Inferior parietal cortex (tissue), 1 donor: ENCODE measurements around the gene FDX1.

Source experiments
- DNase-seq: peaks from one replicate; pipeline ENCODE4 v3.0.0-alpha.2; 2016; ENCODE audit errors: extremely low spot score

Gene FDX1

DNA sequence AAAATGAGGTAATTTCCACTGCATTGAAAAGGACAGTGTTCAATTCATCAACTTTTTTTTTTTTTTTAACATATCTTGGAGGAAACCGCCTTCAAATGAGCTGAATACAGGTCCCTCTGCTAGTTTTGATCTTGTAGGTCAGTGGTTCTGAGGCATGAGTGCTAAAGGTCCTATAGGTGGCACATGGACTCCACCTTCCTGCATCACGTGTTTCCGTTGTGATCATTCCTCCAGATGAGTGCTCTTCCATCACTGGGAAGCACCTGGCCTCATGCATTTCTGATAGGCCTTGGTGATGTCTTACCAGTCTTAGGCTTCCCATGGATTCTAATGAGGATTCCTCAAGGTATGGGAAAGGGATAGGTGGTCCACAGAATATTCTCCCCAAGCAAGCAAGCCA lies 37.8 kb downstream of the FDX1 start:
- no peak for DNase-seq

DNA sequence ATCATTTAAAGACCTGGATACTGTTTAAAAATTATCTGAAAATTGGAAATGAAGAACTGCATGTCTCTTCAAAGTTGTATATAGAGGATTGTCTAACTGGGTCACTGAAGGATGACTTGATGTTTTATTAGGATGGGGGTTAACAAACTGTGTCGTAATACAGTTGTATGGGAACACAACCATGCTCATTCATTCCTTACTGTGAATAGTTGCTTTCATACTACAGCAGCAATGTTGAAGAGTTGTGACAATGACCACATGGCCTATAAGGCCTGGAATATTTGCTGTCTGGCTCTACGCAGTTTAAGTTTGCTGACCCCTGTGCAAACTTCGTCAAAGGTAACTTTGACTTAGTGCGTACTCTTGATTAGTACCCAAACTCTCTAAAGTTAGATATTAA lies 38.4 kb downstream of the FDX1 start:
- DNase-seq, result no peak

DNA sequence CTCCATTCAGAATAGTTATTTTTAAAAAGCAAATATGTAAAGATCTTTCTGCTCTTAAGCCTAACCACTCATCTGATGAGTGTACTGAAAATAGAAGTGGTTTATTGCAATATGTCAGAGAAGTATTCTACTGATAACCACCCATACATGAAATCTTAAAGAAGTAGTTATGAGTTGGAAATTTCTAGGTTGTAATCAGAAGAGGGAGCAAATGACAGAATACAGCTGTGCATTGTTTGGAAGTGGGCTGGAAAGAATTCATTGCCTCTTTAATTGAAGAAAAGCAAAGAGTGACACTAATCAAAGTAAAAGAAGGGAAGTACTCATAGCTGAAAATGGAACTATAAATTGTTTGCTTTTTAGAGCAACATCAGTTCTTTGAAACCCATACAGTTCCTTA lies 39.4 kb downstream of the FDX1 start:
- DNase-seq, result no peak

DNA sequence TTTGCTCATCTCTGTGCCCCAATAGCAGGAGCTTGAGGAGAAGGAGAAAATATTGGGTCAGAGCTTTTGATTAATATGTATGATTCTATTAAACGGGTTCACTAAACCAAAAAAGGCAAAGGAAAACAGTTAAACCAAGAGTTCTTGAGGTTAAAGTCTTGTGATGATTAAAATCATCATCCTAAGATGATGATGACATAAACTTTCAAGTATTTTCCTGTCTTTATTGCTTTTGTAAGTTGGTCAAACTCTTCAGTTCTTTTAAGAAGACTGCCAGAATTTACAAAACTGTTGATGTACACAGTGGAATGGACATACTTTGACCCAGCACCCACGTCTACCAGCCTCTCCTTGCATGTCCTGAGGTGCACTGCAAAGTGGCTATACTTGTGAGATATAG lies 41.0 kb downstream of the FDX1 start:
- no peak for DNase-seq

DNA sequence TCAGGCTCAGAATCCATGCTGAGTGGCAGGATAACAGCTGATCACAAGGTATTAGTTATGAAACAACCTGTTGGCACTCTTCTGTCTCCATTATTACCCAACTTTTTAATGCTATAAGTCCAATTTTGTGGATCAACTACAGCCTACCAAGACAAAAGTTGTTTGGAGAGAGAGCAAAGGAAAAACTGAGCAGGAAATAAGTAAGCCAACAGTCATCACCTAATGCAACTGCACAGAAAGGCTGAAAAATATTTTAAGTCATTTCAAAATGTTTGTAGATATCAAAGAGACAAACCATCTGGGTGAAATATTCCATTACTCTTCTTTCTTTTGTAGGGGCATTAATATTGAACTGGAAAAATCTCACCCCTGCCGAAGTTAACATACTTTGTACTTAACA lies 41.6 kb downstream of the FDX1 start:
- no peak for DNase-seq

DNA sequence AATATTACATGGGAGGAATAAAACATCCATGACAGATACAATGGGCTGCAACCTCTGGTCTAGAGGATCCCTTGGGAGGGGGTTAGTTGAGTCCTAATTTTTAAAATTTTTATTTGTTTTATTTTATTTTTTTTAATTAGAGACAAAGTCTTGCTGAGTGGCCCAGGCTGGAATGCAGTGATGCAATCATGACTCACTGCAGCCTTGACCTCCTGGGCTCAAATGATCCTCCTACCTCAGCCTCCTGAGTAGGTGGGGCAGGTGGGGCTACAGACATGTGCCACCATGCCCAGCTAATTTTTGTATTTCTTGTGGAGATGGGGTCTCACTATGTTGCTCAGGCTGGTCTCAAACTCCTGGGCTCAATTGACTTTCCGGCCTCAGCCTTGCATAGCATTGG lies 43.1 kb downstream of the FDX1 start:
- DNase-seq, result no peak

DNA sequence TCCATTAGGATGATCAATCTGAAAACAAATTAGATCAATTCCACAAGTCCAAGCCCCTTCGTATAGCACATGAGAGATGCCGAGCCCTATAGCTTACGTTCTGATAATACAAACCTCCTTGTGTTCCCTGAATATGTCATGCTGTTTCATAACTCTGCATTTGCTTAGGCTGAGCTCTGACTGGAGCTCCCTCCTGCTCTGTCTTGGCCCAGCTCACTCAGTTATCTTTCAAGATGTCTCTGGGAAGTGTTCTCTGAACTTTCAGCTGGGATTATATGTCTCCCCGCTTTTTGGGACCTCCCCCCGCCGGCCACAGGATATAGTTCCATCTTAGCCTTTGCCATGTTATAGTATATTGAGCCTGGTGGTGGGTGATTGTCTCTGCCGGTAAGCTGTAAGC lies 44.0 kb downstream of the FDX1 start:
- DNase-seq, result no peak

DNA sequence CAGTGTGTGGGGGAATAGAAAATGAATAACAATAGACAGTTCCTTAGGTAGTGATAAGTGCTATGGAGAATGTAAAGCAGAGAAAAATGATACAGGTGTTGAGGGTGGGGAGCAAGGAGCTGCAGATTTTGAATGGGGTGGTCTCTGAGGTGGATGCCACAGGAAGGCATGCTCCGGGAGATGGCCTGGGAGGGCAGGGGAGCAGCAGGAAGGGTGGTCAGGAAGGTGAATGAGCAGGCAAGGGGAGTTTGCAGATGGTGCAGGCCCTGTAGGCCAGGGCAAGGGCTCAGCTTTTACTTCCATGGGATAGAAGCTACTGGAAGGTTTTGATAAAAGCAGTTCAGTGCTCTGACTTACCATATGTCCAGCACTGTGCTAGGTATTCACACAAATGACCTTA lies 44.8 kb downstream of the FDX1 start:
- DNase-seq, result no peak

DNA sequence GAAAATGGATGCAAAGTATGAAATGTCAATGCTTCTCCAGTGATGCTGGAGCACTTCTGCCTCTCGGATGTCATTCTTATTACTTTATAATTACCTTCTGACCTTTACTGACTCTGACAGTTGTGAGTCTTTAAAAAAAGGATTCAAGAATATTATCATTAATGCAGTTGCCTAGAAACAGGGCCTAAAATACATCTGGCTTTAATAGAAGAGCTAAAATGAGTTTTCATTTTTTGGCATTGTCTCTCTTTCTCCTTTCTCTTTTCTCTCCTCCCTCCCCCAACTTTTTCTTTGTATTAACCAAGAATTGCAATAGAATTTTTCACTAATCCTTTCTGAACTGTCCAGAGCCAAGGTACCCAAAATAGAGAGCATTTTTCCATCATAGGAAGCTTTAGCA lies 45.9 kb downstream of the FDX1 start:
- DNase-seq, result no peak

DNA sequence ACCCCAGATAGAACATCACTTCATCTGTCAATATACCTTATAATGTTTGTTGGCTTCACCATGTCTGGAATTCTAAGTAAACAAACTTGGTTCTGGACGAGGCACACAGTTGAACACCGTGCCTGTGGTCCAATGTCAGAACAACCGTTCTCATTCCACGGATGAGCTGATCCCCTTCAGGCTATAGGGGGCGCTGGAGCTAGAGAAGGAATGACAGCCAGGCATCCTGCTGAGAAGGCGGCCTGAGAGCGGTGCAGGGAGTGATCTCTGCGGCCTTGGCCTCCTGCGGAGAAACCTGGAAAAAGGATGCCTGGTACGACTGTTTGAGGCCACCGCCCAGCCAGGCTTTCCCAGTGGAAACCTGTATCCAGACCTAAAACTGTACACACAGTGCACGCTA lies 48.7 kb downstream of the FDX1 start:
- no peak for DNase-seq

DNA sequence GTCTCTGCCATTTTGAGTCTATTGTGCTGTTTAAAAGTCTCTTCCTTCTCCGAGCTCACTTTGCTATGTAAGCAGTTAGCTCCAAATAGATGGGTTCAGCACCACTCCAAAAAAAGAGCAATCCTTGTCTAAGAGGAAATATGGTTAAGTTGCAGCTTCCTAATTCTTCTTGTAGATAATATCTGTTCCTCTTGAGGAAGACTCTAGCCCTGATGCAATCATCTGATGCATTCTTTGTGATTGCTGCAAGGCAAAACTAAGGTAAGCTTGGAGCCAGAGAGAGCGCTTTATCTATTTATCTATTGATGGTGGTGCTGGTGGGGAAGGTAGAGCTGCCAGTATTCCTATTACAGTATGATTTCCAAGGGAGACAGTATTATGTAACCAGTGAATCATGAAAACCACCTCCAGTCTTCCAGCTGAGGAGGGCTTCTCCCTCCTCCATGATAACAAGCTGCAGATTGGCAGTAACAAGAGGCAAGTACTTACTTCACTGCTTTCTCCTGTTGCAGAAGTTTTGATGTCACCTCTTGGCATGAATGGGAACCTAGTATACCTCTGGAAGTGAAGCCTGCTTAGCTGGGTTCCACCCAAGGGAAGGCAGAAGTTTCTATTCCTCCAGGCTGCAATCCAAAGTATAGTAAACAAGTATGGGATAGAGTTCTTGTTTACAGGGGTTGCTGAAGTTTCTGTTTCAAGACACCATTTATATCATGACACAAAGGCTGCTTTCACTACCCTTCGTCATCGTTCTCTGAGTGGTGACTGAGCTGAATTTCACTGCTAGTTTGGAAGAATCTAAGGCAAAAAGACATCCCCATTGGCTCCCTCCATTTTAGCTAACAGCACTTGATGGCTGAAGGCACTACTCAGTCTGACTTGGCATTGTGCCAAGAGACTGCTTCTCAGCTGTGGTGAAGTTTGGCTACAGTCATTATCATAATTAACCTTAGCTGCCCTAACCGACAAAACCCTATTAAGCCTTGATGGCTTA lies 49.7 kb downstream of the FDX1 start:
- DNase-seq, result peak; percentile 56

DNA sequence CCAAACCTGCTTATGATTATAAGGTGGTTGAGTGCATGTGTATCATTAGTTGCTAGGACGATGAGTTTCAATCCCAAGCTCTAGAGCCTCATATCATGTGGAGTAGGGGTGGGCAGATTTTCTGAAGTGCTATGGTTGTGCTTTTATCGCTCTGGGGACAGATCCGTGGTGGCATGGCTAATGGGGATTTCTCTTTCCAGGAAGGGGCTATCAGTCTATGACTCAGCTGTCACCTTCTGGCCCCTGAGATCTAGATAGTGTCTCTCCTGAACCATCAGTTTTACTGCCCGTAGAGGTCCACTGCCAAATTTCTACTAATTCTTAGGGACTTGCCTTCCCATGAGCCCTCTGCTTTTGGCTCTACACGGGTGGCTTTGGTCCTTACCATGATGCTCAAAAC lies 51.8 kb downstream of the FDX1 start:
- no peak for DNase-seq

DNA sequence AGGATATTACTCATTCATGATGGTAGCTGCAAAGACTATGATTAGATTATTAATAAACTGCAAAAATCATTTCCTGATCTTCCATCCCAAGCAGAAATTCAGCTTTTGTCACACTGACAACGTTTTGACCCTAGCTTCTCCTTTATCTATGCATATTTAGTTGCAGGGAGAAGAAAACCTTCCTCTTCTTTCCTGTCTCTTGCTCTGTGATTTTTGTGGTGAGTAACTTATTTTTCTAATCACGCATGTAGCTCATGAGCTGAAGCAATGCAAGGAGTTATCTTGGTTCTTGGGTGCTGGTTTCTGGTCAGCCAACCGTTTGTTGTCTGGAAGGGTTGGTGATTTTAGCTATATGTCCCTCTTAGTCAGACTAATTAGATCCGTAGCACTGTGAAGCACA lies 56.4 kb downstream of the FDX1 start:
- DNase-seq, result no peak

DNA sequence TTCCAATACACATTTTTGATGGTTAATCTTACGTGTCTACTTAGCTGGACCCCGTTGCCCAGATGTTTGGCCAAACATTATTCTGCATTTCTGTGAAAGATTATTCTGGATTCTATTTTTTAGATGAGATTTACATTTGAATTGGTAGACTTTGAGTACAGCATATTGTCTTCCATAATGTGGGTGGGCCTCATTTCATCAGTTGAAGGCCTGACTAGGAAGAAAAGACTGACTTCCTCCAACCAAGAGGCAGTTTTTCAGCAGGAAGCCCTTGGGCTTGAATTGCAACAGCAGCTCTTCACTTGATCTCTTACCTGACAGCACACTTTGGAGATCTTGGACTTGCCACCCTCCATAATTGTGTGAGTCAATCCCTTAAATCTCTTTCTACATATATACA lies 58.7 kb downstream of the FDX1 start:
- DNase-seq, result no peak

DNA sequence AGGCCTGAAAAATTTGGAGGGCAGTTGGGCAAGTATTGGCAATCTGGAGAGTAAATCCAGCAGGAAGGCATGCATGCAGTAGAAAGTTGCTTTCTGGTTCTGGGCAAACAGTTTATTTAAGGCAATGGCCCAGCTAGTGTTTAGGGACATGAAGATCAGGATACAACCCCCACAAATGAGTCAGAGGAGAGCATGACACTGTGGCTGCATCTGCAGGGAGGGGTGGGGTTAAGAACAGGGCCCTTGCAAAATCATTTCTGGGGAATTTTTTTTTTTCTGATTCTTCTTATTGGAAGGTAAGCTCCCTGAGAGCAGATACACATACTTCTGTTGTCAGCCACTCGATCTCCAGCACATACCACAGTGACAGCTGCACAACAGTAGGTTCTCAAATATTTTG lies 61.1 kb downstream of the FDX1 start:
- no peak for DNase-seq

DNA sequence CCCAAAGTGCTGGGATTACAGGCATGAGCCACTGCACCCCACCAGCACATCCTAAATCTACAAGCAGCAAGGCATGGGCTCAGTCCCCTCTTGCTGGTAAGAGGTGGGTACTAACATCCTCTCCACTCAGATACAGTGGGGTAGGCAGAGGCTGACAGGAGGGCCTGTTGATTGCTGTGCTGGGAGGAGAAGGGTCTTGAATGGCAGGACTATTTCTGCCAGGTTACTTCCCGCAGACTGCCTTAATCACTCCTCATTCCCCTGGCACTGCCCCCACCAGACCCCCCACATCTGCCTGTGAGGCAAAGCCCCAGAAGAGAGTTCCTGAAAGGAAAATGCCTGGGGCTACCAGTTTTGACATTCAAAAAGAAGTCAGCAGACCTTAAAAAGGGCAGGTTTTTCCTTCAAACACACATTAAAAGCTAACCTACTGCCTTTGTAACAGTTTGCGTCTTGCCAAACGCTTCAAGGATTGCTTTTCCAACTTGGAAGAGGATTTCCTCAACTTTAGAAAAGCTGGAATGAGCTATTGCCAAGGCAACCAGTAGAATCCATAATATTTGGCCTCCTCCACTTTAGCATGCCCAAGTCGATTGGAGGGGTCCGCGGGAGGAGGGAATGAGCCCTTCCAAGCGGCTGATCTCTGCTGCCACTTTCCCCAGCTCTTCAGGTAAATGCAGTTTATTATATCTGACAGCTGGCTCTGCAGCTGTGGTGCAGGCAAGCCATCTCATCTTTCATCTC lies 62.0 kb downstream of the FDX1 start:
- DNase-seq, result no peak

DNA sequence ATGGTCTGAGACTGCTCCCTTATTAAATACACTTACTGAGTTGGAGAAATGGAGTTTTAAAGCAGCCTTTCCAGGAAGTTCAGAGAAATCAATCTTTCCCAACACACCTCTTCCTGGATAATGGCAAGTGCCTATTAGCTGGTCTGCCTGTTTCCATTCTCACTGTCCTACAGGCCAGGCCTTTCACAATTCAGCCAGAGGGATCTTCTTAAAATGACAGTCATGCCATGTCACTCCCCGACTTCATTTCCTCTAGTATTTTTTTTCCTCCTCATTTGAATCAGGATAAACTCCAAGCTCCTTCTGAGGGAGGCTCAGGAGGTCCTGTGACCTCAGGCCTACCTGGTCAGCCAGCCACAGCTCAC lies 62.6 kb downstream of the FDX1 start:
- DNase-seq, result no peak

DNA sequence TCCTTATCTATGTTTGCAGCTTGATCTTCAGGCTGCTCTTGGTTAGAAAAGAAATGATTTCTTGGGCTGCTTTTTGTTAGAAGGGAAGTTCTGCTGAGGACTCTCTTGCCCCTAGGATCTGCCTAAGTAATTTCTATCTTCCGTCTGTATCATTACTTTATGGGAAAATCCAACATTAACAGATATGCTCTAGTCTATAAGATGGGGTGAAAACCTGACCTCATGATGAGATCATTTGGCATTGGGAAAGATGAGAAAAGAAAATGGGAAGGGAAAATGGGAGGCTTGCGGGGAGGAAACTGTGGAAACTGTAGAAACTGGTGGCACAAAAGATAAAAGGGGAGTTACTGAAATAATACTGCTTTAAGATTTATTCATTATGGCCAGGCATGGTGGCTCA lies 63.6 kb downstream of the FDX1 start:
- DNase-seq, result no peak

DNA sequence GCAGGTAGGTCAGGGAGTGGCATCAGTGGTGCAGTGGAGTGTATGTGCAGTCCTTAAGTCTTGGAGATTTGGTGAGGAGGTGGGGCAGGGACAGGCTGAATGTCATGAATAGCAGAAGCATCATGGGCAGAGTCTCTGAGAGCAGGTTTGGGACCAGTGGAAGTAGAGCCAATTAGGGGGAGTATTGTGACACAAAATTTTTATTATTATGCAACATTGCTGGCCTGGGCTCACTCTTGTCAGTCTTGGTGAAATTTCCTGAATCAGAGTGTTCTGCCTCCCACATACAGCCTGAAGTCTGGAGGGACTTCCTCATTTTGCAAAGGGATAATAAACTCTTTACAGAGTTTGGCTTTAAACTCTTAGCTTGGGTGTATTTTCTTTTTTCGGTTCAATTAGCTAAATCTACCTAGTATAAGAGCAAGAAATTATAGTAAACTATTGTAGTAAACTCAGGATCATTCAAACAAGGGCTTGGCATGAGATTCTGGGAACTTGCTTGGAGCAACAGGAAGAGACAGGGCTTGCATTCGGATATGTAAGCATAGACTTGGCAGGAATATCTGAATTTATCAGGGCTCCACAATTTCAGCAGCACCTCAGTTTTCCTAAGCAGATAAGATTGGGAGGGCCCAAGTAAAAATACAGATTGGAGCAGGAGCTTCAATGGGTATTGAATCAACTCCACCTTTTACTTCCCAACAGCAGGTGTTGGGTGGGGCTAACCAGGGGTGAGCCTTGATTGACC lies 67.7 kb downstream of the FDX1 start:
- DNase-seq, result no peak

DNA sequence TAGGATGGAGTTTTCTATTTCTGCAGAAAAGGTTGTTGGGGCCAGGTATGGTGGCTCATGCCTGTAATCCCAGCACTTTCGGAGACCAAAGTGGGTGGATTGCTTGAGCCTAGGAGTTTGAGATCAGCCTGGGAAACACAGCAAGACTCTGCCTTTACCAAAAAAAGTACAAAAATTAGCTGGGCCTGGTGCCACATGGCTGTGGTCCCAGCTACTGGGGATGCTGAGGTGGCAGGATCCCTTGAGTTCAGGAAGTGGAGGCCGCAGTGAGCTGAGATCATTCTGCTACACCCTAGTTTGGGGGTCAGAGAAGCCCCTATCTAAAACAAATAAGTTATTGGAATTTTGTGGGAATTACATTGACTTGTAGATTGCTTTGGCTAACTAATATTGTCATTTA lies 71.7 kb downstream of the FDX1 start:
- no peak for DNase-seq

DNA sequence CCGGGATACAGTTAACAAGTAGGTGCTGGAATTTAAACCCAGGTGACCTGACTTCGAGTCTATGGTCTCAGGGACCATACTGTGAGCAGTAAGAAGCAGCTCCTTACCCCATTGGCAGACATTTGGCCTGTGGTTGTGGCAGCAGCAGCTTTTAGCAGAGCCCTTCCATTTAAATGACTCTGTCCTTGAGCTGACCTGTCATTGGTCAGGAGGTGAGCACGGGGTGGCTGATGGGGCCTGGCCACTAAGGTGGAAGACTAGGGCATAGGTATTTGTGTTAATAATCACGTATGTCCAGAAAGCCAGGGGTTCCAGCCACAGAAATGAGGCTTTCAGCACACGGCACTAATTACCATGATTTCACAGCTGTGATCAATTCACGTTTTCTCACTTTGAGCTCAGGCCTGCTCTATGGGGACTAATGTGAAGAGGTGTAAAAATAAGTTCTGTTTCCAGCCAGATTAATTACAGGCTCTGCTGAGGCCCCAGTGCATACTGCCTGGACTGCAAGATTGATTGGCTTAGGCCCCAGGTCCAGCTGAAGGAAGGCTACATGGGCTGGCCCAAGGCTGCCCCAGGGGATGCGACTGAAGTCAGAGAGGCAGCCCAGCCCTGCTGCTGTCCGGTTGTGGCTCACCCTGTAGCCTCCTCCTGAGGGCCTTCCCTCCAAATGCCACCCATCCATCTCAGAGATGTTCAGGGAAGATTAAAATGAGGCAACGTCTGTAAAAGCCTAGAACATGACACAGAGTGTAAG lies 76.0 kb downstream of the FDX1 start:
- no peak for DNase-seq

DNA sequence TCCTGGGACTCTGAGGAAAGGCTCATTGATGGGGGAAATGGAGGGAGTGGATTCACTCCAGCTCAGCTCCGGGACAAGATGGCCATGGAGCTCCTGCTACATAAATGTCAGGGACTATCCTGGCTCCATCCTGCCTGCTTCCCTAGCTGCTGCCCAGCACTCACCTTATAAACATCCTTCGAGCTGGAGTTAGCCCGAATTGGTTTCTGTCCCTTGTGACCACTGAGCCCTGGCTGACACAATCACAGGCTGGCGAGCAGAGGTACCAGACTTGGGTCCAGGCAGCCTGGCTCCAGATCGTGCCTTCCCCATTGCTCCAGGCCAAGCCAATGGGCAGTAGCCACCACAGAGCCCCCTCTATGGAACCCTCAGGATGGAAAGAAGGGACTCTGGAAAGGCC lies 77.6 kb downstream of the FDX1 start:
- no peak for DNase-seq
